GM21390 (cell line): ENCODE measurements around the gene JAKMIP1.
A peak's percentile ranks its signal among the peaks of the same experiment; 100 is the strongest.
"Not testable (repeated sequence)": the region's sequence is repeated elsewhere in the genome, so short reads cannot be mapped to it uniquely, and the experiment has no call there.

Experiments
- ATAC-seq: cut with Tn5 transposase; IDR thresholded peaks from one replicate; pipeline ENCODE4 v1.9.1; 2021; ENCODE audit not compliant: unreplicated experiment

The JAKMIP1 gene

GRCh38 chr4:6150046-6150735 is 50.2 kb downstream of the JAKMIP1 start:
- ATAC-seq = no peak

GRCh38 chr4:6148506-6149205 is 51.7 kb downstream of the JAKMIP1 start:
- no peak for ATAC-seq

GRCh38 chr4:6147441-6147840 is 52.9 kb downstream of the JAKMIP1 start:
- ATAC-seq = no peak

DNA sequence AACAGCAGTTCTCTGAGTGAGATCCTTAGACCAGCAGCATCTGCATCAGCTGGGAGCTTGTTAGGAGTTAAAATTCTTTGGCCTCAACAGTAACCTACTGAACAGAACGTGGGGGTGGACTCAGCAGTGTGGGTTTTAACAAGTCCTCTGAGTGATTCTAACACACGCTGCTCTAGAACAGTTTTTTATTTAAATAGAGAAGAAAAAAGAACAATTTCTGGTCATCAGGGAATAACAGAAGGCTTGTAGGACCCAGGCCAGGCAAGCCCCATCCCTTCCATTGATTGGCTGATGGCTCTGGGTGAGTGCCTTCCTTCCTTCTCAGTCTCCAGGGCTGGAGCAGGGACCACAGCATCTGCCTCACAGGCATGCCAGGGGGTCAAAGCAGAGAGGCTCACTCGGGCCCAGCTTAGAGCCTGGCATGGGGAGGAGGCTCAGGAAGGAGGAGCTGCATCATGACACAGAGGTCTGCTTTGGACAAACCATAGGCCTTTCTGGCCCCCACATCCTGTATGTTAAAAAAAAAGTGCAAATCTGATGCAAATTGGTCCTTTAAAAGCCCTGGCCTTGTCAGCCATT is 56.7 kb downstream of the JAKMIP1 start:
- no peak for ATAC-seq

GRCh38 chr4:6142935-6143602 is 57.3 kb downstream of the JAKMIP1 start:
- ATAC-seq = no peak

DNA sequence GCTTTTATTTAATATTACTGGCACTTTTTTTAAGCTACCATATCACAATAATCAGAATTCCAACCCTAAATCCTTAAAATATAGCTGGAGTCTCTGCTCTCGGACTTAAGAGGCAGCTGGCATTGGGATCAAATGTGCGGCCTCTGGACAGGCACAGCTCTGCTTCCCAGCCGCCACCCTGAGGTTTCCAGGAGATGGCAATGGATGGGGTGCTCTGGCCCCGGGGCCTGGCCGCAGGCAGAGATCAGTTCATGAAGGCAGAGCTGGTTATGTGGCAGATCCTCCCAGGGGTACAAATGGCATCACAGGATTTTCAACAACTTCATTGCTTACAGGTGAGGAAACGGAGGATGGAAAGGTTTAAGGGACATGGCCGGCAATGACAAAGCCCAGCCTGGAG is 57.8 kb downstream of the JAKMIP1 start:
- ATAC-seq = no peak

- ATAC-seq = no peak
Observed at GRCh38 chr4:6141554-6141953, 58.8 kb downstream of the JAKMIP1 start.

DNA sequence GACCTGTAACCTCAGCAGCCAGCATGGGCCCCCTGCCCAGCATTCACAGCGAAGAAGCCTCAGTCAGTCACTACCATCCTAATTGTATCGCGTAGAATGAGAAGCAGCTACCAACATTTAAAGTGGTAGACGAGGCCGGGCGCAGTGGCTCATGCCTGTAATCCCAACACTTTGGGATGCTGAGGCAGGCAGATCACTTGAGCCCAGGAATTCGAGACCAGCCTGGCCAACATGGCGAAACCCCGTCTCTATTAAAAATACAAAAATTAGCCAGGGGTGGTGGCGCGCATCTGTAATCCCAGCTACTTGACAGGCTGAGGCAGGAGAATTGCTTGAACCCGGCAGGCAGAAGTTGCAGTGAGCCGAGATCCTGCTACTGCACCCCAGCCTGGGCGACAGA is 59.3 kb downstream of the JAKMIP1 start:
- ATAC-seq = not testable (repeated sequence)

- ATAC-seq = no peak
Observed at GRCh38 chr4:6137747-6138135, 62.6 kb downstream of the JAKMIP1 start.

DNA sequence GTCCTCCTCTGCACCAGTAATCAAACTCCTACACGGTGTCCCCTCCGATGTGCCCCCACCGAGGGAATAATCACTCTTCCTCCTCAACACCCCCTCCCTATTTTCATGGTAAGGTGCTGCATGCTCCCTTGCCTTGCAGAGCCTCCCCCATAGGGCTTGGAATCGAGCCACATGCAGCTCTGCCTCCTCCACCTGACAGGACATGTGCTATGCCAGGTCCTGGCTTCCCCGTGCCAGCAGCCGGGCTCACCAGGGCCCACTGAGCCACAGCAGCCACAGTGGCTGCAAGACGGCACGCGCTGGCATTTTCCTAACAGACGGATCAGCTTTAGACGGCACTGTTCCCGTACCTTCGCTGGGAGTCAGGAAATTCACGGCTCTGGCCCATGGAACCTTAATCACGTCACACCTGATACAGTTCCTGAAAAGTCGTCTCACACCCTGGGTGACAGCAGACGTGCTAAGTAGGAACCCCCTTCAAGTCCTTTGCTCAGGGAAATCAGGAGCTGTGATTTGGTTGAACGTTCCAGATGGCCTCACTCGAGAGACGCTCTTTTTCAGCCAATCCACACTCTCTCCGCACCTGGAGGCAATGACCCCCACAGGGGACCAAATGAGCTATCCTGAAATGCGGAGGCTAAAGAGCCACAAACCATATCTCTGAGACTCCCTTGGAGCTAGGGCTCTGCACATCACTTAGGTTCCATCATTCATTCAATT is 63.2 kb downstream of the JAKMIP1 start:
- ATAC-seq = no peak

- ATAC-seq = peak; percentile 92
Observed at GRCh38 chr4:6134612-6135220, 65.6 kb downstream of the JAKMIP1 start.

- ATAC-seq = no peak
Observed at GRCh38 chr4:6132716-6133115, 67.6 kb downstream of the JAKMIP1 start.

- ATAC-seq = no peak
Observed at GRCh38 chr4:6128221-6128850, 72.0 kb downstream of the JAKMIP1 start.

DNA sequence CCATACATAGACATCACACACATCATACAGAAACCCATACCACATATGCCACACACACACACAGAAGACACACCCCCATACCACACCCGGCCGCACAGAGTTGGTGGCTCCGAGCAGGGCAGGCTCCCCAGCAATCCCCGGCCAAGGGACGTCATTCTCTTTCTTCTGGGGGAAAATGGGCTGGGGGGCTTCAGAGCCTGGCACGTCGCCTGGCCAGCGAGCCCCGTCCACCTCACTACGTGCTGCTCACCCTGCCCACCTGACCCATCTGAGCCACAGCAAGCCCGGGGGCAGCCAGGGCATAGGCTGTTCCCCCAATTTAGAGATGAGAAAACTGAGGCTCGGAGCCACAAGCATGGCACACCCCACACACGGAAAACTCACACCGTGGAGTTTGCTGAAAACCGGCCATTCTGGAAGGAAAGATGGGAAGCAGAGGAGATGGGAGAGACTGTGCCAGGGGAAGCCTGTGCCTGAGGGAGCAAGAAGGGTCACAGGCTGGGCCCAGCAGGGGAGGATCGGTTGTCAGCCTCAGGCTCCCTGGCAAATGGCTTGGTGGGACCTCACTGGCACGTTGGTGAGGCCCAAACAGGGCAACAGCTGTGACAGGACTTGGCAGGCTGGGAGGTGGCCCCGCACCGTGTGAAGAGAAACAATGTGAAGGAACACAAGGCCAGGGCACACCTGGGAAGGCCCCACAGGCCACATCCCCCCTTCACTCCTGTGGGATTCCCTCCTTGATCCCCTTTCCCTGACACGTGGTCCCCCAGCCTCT is 73.2 kb downstream of the JAKMIP1 start:
- ATAC-seq = no peak

- no peak for ATAC-seq
Observed at GRCh38 chr4:6125103-6125651, 75.2 kb downstream of the JAKMIP1 start.

DNA sequence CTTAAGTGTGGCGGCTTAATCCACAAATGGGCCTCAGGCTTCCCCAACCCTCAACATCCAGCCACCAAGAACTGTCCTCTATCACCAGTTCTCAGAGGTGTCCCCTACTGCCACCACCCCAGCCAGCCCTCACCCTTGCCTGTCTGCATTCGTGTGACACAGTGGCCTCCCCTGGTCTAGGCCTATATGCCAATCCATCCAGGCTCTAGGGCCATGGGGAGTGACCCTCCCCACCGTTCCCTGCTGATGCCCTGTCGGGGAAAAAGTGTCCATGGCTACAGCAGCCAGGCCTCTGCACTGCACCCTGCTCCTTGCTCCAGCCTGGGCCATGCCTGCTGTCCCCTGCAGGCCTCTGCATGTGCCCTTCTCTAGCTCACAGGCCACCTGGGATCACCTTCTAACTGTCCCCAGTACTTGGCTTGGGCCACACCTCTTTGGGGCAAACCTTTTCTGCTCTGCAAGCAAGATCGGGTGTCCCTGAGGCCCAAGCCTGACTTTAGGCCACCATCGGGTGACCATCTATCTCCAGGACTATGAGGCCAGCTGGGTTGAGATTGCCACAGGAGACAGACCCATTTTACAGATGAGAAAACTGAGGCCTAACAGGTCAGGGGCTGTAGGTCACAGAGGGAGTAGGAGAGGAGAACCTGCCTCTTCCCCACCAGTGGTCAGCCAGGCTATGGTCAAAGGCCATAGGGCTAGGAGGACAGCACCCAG is 75.8 kb downstream of the JAKMIP1 start:
- ATAC-seq = no peak

DNA sequence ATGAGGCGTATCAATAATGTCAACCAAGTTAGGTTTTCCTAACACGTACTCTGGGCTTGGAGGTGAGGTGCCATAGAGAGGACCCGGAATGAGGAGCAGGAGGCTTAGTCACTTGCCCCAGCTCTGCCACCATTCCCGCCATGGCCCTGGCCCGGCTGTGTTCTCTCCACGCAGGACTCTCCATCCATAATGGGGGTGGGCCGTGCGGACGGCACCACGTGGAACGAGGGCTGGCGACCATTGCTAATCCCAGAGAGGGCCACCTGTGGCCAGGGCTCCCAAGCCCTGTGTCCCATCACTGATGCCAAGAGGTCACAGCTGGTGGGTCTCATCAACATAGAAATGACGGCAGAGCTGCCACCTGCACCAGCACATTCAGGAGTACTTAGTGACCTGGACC is 76.4 kb downstream of the JAKMIP1 start:
- ATAC-seq = no peak

DNA sequence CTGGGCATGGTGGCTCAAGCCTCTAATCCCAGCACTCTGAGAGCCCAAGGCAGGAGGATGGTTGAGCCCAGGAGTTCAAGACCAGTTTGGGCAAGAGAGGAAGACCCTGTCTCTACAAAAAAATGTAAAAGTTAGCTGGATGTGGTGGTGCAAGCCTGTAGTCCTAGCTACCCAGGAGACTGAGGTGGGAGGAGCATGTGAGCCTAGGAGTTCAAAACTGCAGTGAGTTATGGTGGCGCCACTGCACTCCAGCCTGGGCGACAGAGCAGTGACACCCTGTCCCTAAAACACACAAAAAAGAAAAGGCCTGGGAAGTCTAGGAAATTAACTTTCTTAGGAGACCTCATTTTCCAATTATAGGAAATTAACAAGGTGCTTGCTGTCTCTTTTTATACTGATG is 76.8 kb downstream of the JAKMIP1 start:
- no peak for ATAC-seq

GRCh38 chr4:6123116-6123515 is 77.2 kb downstream of the JAKMIP1 start:
- ATAC-seq = no peak
